Muscle layer of duodenum (tissue), 2 donors: ENCODE results near the gene PTS.

Experiments
- H3K27ac ChIP-seq: one replicate; pipeline ENCODE4 v1.7.0; 2013; ENCODE audit warnings: mild to moderate bottlenecking, low read length
- H3K27me3 ChIP-seq: one replicate; pipeline ENCODE4 v1.7.0; 2013; ENCODE audit warnings: low read depth, mild to moderate bottlenecking, control low read depth, low read length
- H3K36me3 ChIP-seq, 2 donors: one replicate each; pipeline ENCODE4 v1.7.0; 2013; ENCODE audit warnings: low read length in 2 of 2, control low read depth in 1 of 2, mild to moderate bottlenecking in 1 of 2; ENCODE audit not compliant: insufficient read depth in 2 of 2, control insufficient read depth in 1 of 2
- H3K4me1 ChIP-seq, 2 donors: one replicate each; pipeline ENCODE4 v1.7.0; 2013; ENCODE audit warnings: low read length in 2 of 2, mild to moderate bottlenecking in 2 of 2, control low read depth in 1 of 2, moderate library complexity in 1 of 2; ENCODE audit not compliant: insufficient read depth in 2 of 2, control insufficient read depth in 1 of 2
- H3K4me3 ChIP-seq, 2 donors: one replicate each; pipeline ENCODE4 v1.7.0; 2013; ENCODE audit warnings: low read length in 2 of 2, low read depth in 1 of 2, mild to moderate bottlenecking in 1 of 2
- H3K9me3 ChIP-seq, 2 donors: one replicate each; pipeline ENCODE4 v1.7.0; 2013; ENCODE audit warnings: low read length in 2 of 2, control low read depth in 1 of 2, mild to moderate bottlenecking in 1 of 2; ENCODE audit not compliant: control insufficient read depth in 1 of 2
- donor health status: healthy.

Gene PTS

GRCh38 chr11:112200252-112200651, 26.0 kb upstream of the PTS start:
- Histone ChIP-seq H3K27me3 (no peaks in the 10 kb centered on the region), H3K4me1 (no peaks in the 10 kb centered on the region), H3K27ac (no peak overlapping the region), H3K36me3 (no peaks in the 10 kb centered on the region), H3K4me3 (no peak overlapping the region), H3K9me3 (no peaks in the 10 kb centered on the region)

GRCh38 chr11:112206071-112206470, 20.2 kb upstream of the PTS start:
- H3K4me1 ChIP-seq = no peaks in the 10 kb centered on the region

GRCh38 chr11:112210890-112211289, 15.3 kb upstream of the PTS start:
- Histone ChIP-seq H3K4me1 (no peaks in the 10 kb centered on the region), H3K36me3 (no peaks in the 10 kb centered on the region), H3K9me3 (no peaks in the 10 kb centered on the region), H3K4me3 (no peak overlapping the region), H3K27me3 (no peaks in the 10 kb centered on the region), H3K27ac (no peak overlapping the region)

More at GRCh38 chr11:112206071-112206470, 20.2 kb upstream of the PTS start:
- Histone ChIP-seq H3K27me3 (no peaks in the 10 kb centered on the region), H3K9me3 (no peaks in the 10 kb centered on the region), H3K27ac (no peak overlapping the region), H3K4me3 (no peak overlapping the region), H3K36me3 (no peaks in the 10 kb centered on the region)

- Histone ChIP-seq H3K9me3 (no peaks in the 10 kb centered on the region), H3K4me1 (no peaks in the 10 kb centered on the region), H3K27ac (no peak overlapping the region)
These were observed 14.7 kb upstream of the PTS start for GRCh38 chr11:112211536-112211935.

GRCh38 chr11:112212290-112212689, 13.9 kb upstream of the PTS start:
- no peaks in the 10 kb centered on the region for H3K9me3 ChIP-seq
- H3K27ac ChIP-seq = no peak overlapping the region
- no peaks in the 10 kb centered on the region for H3K36me3 ChIP-seq
- no peak overlapping the region for H3K4me3 ChIP-seq
- H3K4me1 ChIP-seq = no peaks in the 10 kb centered on the region
- no peaks in the 10 kb centered on the region for H3K27me3 ChIP-seq

More at GRCh38 chr11:112211536-112211935, 14.7 kb upstream of the PTS start:
- no peaks in the 10 kb centered on the region for H3K27me3 ChIP-seq
- no peak overlapping the region for H3K4me3 ChIP-seq
- no peaks in the 10 kb centered on the region for H3K36me3 ChIP-seq

GRCh38 chr11:112212710-112213109, 13.5 kb upstream of the PTS start:
- no peaks in the 10 kb centered on the region for H3K9me3 ChIP-seq
- no peaks in the 10 kb centered on the region for H3K36me3 ChIP-seq
- H3K4me3 ChIP-seq = no peak overlapping the region
- H3K27me3 ChIP-seq = no peaks in the 10 kb centered on the region
- no peak overlapping the region for H3K27ac ChIP-seq
- no peaks in the 10 kb centered on the region for H3K4me1 ChIP-seq

GRCh38 chr11:112213753-112214152, 12.5 kb upstream of the PTS start:
- H3K27ac ChIP-seq = no peak overlapping the region
- no peaks in the 10 kb centered on the region for H3K36me3 ChIP-seq
- no peaks in the 10 kb centered on the region for H3K9me3 ChIP-seq
- H3K4me3 ChIP-seq = no peak overlapping the region
- no peaks in the 10 kb centered on the region for H3K27me3 ChIP-seq
- no peaks in the 10 kb centered on the region for H3K4me1 ChIP-seq

- Histone ChIP-seq H3K36me3 (no peaks in the 10 kb centered on the region), H3K4me3 (no peak overlapping the region), H3K27me3 (no peaks in the 10 kb centered on the region), H3K9me3 (no peaks in the 10 kb centered on the region), H3K4me1 (no peaks in the 10 kb centered on the region), H3K27ac (no peak overlapping the region)
These were observed 10.6 kb upstream of the PTS start for GRCh38 chr11:112215621-112216020.

- Histone ChIP-seq H3K27me3 (no peaks in the 10 kb centered on the region), H3K4me3 (no peak overlapping the region), H3K9me3 (no peaks in the 10 kb centered on the region), H3K27ac (no peak overlapping the region), H3K36me3 (no peaks in the 10 kb centered on the region), H3K4me1 (no peaks in the 10 kb centered on the region)
These were observed 9.6 kb upstream of the PTS start for GRCh38 chr11:112216561-112217105.

- no peaks in the 10 kb centered on the region for H3K4me1 ChIP-seq
- H3K4me3 ChIP-seq = no peak overlapping the region
- H3K27me3 ChIP-seq = no peaks in the 10 kb centered on the region
- H3K27ac ChIP-seq = no peak overlapping the region
- H3K9me3 ChIP-seq = no peaks in the 10 kb centered on the region
- no peaks in the 10 kb centered on the region for H3K36me3 ChIP-seq
These were observed 6.6 kb upstream of the PTS start for GRCh38 chr11:112219476-112220232.

- Histone ChIP-seq H3K9me3 (no peaks in the 10 kb centered on the region), H3K36me3 (peaks cover 0 to 5% of the 10 kb centered on the region in 2 donors), H3K27ac (peak overlapping the region; percentile 19), H3K4me3 (no peak overlapping the region), H3K4me1 (no peaks in the 10 kb centered on the region), H3K27me3 (no peaks in the 10 kb centered on the region)
These were observed 4.9 kb upstream of the PTS start for GRCh38 chr11:112221274-112221835.
